Retinal pigment epithelial cell (primary cell): Measurements from ENCODE around the gene USP2.

Source experiments
- DNase-seq: peaks from one replicate; pipeline ENCODE4 v3.0.0-alpha.2; 2010; ENCODE audit warnings: low read depth
- H3K4me3 ChIP-seq: 2 replicates; pipeline ENCODE4 v1.5.1; 2011; ENCODE audit warnings: mild to moderate bottlenecking, low read length, control low read depth, moderate library complexity
- CTCF ChIP-seq: conservative IDR thresholded peaks from 2 replicates; pipeline ENCODE4 v1.5.1; 2011; ENCODE audit warnings: low read depth, low read length, control low read depth, inconsistent platforms

USP2 gene

GRCh38 chr11:119381181-119381988, at the start of gene USP2:
USP2 (minus strand) TSS chr11:119381690; CDS start chr11:119373480, 8,210 bp downstream.
- DNase-seq = peak; percentile 89
- TF ChIP-seq CTCF = peak; percentile 79

GRCh38 chr11:119427279-119427678, 45.8 kb upstream of the USP2 start:
- DNase-seq = no peak
- no peak overlapping the region for H3K4me3 ChIP-seq
- no peak for TF ChIP-seq CTCF

More at GRCh38 chr11:119381181-119381988, at the start of gene USP2:
- peak within 1 kb of the TSS; percentile 72 for H3K4me3 ChIP-seq

- no peak overlapping the region for H3K4me3 ChIP-seq
- no peak for TF ChIP-seq CTCF
- no peak for DNase-seq
Observed at GRCh38 chr11:119426142-119426541, 44.7 kb upstream of the USP2 start.

GRCh38 chr11:119424775-119425174, 43.3 kb upstream of the USP2 start:
- H3K4me3 ChIP-seq = no peak overlapping the region
- DNase-seq = no peak
- TF ChIP-seq CTCF = no peak

GRCh38 chr11:119424276-119424675, 42.8 kb upstream of the USP2 start:
- DNase-seq = no peak
- TF ChIP-seq CTCF = no peak
- H3K4me3 ChIP-seq = no peak overlapping the region

- TF ChIP-seq CTCF = no peak
- no peak for DNase-seq
- H3K4me3 ChIP-seq = peak overlapping the region; percentile 61
Observed at GRCh38 chr11:119423509-119424254, 42.2 kb upstream of the USP2 start.
